Stimulated activated CD8-positive, alpha-beta memory T cell treated with anti-CD3 and anti-CD28 coated beads, Interleukin-4, amount 100 ng/mL, for 24 hours (primary cell): ENCODE results near the gene TRIM71.
A peak's percentile ranks its signal among the peaks of the same experiment; 100 is the strongest.
"Not testable (repeated sequence)": the region's sequence is repeated elsewhere in the genome, so short reads cannot be mapped to it uniquely, and the experiment has no call there.

Experiments
- DNase-seq: peaks from one replicate; pipeline ENCODE4 v3.0.0-alpha.2; 2020; ENCODE audit warnings: low read depth

Gene TRIM71

GRCh38 chr3:32817558-32818228, at the start of gene TRIM71:
Gene TRIM71, plus strand, starts transcription at chr3:32817997. Its CDS starts 84 bp downstream, at chr3:32818081.
- no peak for DNase-seq

GRCh38 chr3:32778389-32778788, 39.4 kb upstream of the TRIM71 start:
- no peak for DNase-seq

- DNase-seq, result no peak
Observed at GRCh38 chr3:32780071-32780734, 37.6 kb upstream of the TRIM71 start.

GRCh38 chr3:32780735-32781210, 37.0 kb upstream of the TRIM71 start:
- no peak for DNase-seq

- peak; percentile 64 for DNase-seq
Observed at GRCh38 chr3:32781211-32781968, 36.4 kb upstream of the TRIM71 start.

GRCh38 chr3:32781969-32782270, 35.9 kb upstream of the TRIM71 start:
- not testable (repeated sequence) for DNase-seq

- DNase-seq, result no peak
Observed at GRCh38 chr3:32782407-32782806, 35.4 kb upstream of the TRIM71 start.

- DNase-seq, result no peak
Observed at GRCh38 chr3:32791833-32792232, 26.0 kb upstream of the TRIM71 start.

- no peak for DNase-seq
Observed at GRCh38 chr3:32794487-32795308, 23.1 kb upstream of the TRIM71 start.

GRCh38 chr3:32796384-32796950, 21.3 kb upstream of the TRIM71 start:
- not testable (repeated sequence) for DNase-seq

- no peak for DNase-seq
Observed at GRCh38 chr3:32797776-32798175, 20.0 kb upstream of the TRIM71 start.

- not testable (repeated sequence) for DNase-seq
Observed at GRCh38 chr3:32801440-32801839, 16.4 kb upstream of the TRIM71 start.

- no peak for DNase-seq
Observed at GRCh38 chr3:32813180-32813579, 4.6 kb upstream of the TRIM71 start.

GRCh38 chr3:32814361-32814760, 3.4 kb upstream of the TRIM71 start:
- DNase-seq, result no peak

- no peak for DNase-seq
Observed at GRCh38 chr3:32815841-32816438, 1.9 kb upstream of the TRIM71 start.

GRCh38 chr3:32816439-32817256, 1.1 kb upstream of the TRIM71 start:
- no peak for DNase-seq

- DNase-seq, result no peak
Observed at GRCh38 chr3:32817257-32817557, 590 bp upstream of the TRIM71 start.

- no peak for DNase-seq
Observed at GRCh38 chr3:32818229-32818969, 602 bp downstream of the TRIM71 start.

- no peak for DNase-seq
Observed at GRCh38 chr3:32818970-32819511, 1.2 kb downstream of the TRIM71 start.
